NCI-H2107 (cell line): ENCODE measurements around the gene CMSS1.

Source experiments
- DNase-seq: peaks from one replicate; lab custom pipeline; 2025; lab: John Stamatoyannopoulos, UW

Gene CMSS1

DNA sequence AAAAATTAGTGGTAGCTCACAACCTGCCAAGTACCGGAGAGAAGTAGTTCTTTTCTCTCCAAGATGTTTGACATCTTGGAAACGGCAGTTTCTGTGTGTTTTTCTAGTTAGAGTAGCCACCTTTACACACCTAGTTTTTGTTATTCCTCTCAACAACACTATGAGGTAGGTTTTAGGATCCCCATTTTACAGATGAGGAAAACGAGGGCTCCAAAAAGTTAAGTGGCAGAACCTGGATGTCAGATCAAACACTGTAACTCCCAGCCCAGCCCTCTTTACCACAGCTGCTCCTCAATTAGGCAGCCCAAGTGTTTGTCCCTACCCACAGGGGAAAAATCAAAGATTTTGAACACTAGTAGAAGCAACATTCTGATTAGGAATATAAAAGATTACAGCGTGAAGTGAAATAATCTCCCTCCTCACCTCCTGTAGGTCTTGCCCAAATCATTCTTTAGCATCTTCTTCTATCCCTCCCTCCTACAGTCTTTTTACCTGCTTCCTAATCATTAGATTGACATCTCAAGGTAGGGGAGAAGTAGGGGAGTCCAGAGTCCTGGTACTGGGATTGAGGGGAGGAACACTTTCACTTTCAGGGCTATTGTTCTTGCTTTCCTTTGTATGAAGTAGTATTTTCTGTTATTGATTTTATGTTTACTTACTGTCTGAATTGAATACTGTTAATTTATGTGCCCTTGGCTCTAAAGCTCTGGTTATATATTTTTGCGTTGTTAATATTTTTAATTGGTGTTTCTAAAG lies 142.6 kb downstream of the CMSS1 start:
- no peak for DNase-seq

DNA sequence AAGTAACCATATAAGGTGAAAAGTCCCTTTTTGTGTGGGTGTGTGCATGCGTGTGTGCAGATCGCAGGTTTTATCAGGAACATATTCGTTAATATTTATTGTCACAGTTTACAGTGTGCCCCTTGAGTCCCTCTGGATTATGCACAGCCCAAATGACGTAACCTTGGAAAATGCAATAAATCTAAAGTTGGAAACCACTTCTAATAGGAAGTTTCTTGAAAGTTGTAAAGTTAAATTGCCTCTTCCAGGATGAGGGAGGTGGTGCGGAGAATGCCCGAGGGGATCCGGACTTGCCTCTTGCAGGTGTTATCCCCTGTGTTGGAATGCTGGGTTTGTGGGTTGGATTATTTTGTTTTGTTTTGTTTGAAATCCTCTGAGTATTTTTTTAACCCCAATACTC lies 143.3 kb downstream of the CMSS1 start:
- no peak for DNase-seq

DNA sequence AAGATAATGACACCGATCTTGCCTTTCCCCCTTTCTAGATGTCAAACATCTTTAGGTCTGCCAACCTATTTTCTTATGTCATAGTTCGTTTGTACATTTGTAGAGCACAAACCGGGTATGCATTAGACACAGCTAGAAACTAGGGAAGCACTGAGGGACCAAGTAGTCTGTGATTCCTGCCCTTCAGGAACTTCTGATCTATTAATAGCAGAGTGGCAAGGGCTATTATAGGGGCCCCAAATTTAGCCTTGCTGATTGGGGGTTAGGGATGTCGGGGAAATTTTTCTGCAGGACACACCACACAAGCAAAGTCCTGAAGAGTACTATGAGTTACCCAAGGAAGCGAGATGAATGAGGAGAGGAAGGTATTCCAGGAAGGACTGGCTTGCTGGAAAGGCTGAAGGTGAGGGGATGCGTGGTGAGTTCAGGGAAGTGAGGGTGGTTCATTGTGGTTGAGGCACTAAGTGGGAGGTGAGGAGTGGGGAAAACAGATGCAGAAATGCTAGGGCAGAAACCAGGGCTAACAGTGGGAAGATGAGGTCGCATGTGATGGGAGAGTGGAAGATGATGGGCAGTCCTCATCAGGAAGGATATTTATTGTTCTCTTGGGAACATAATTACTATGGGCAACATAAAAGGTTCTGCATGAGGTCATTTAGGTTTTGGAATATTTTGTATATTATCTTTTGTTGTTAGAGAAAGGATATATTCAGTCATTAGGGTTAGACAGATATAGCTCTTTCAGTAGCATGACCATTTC lies 144.3 kb downstream of the CMSS1 start:
- DNase-seq: no peak

DNA sequence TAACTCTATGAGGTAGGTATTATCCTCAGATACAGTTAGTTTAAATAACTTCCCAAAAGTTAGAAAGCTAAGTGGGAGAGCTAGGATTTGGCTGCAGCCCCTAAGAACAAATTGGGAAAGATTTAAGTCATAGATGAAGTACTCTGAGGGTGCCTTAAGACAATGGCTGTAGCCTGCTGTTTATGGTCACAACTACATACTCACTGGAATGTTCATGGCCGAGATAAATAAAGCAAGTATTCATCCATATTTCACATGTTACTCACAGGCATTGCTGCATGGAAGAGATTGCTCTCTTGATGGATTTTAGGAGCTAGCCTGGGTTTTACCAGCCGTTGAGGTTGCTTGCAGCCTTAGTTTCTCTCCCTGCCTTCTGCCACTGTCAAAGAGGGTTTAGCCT lies 145.0 kb downstream of the CMSS1 start:
- no peak for DNase-seq

DNA sequence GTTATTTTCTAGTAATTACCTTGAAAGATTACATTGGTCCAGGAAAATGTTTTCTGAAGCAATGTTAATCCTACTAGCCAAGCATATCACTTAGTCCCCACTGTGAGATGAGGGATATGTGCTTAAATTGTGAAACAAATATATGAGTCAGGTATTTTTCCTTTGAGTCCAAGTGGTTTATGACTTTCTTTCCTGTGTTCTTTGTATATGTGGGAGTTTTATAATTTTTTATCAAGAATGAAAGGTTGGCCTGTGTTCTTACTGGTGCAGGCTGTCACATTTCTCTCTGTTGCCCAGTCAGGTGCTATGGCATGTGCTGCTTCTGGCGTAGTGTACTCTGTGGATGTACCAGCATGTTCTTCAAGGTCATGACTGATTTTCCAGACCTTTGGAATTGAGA lies 147.4 kb downstream of the CMSS1 start:
- no peak for DNase-seq

DNA sequence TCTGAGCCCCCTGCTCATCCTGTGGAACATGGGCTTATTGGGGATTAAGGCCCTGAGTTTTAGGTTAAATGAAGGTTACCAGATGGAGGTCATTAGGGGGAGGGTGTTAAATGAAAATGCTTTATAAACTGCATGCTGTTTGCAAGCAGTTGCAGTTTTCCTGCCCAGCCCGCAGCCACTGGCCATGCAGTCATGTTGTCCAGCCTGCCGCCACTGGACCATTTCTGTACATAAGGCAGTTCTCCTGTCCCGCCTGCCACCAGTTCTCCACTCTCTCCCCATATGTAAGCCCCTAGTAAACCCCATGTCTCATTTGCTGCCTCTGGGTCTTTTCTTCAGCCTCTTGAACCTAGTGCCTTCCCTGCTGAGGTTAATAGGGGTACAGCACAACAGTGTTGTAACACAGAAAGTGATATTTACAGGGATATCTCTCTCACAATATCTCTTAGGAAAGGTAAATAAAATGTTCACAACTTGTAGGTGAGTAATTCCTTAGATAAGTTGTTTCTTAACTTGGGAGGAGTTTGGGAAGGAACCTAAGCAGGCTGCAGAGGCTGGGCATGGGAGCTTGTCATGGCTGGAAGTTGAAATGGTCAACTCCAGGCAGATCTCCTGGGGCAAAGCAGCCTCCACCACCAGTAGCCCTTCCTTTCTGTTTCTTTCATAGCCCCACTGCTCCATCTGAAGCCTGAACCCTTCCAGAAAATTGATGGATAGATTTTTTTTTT lies 148.2 kb downstream of the CMSS1 start:
- DNase-seq: no peak

DNA sequence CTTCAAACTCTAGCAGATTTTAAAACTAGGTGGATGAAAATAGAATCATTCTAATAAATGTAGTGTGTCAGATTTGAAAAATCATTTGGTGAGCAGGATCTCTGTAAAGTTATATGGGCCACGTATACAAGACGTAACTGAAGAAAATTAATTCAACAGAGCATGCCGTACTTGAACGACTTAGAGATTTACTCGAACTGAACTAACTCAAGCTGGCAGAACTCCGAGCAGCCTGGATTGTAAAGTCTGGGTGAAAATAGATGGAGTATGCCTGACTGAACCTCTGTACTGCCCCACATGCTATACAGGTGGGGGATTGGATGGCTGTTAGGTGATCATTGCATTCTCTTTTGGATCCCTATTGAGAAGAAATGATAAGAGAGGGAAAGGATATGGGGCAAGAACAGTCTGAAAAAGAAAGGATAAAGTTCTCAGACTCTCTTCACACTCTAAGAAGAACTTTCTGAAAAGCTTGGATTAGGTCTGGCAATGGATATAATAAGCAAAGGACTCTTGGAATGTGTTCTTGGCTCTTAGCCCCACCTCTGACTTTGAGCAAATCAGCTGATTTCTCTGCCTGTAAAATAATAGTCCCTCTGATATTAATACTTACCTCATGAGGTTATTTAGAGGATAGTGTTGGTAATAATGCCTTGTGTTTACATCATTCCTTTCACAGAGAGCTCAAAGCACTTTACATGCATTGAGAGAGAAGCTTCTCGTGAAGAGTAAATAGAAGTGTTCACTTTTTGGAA lies 149.2 kb downstream of the CMSS1 start:
- DNase-seq: no peak

DNA sequence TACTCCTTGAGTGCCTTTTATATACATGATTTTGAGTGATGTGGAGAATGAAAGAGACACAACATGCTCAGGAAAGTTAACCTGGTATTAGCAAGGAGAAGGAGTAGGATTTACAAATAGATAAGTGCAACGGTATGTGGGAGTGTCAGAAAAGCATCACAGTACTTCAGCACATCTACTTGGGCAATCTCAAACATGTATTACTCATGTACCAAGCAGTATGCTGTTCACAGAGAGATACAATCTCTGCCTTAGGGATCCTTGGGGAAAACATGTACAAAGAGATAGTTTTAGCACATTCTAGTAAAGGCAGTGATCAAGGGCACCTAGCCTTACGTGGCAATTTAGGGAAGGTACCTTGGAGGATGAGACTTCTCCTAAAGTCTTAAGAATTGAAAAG lies 150.1 kb downstream of the CMSS1 start:
- DNase-seq: no peak

DNA sequence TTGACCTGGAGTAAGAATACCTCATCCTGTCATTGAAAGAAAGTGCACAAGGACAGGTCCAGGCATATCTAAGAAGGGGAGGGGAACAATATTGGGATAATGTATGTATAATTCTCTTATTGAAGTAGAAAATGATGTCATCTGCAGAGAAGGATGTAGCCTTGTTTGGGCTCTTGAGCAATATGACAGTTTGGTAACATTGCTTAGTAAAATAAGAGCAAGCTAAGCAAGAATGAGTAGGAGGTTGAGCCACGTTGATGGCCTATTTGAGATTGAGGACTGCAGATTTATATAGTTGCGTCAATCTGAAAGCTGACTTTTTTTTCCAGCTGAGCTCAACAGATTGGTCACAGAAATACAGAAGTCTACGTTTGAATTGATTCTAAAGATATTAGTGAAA lies 151.5 kb downstream of the CMSS1 start:
- no peak for DNase-seq

DNA sequence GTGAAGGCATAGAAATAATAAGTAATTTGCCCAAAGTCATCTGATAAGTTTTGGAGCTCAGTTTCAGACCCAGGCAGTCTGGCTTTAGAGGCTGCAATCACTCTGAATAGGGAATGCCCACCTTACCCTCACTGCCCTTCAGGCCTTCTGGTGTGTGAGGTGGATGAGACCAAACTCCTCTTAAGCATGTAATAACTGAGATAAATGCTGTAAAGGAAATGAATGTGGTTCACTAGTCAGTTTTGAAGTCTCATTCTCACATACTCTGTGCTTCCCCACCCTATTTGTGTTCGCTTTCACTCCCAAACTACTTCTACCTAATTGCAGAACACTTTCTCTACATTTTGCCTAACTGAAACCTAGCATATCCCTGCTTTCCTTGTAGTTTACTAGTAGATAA lies 152.5 kb downstream of the CMSS1 start:
- no peak for DNase-seq

DNA sequence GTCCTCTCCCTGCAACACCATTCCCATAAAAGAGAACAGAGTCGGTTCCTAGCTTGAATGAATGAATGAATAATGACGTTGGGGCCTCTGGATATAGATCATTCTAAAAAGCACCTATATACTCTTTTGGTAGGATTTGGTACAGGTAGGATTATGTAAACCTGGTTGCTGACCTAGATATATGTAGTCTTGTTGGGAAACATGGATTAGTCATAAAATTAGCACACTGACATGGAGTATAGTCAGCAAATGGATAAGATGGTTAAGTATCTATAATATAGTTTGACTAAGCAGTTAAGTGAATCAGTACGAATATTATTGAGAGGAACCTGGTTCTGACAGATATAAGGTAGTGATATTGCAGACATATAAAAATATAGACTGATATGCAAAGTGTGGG lies 154.1 kb downstream of the CMSS1 start:
- DNase-seq: no peak

DNA sequence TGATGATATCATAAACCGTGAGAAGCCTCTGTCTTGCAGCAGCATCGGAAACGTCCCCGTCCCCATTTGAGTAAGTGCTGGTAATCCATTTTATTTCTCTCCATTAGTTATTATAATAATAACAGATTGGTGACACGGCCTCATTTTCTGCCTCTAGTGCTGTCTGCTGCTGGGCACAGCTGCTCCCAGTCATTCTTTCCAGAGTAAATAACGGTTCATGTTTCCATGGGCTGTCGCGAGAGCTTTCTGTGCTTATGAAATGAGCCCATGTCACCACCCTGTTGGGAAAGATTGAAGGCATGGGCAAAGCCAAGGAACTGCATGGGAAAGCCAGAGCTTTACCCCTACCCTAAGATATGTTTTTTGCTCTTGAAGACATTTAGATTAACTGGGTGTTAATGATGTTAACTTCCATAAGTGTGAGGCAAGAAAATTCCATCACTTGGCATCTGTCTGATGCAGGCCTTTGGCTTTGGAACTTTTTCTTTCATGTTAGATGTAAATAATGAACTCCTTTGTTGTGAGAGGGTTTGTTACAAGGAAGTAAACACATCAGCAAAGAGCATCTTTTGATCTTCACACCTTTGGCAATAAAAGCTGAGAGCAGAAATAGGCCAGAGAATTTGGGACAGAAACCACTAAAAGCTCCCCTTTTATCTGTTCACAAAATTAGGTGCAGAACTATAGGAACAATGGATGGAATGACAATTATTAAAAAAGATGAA lies 154.9 kb downstream of the CMSS1 start:
- peak; percentile 1 for DNase-seq

DNA sequence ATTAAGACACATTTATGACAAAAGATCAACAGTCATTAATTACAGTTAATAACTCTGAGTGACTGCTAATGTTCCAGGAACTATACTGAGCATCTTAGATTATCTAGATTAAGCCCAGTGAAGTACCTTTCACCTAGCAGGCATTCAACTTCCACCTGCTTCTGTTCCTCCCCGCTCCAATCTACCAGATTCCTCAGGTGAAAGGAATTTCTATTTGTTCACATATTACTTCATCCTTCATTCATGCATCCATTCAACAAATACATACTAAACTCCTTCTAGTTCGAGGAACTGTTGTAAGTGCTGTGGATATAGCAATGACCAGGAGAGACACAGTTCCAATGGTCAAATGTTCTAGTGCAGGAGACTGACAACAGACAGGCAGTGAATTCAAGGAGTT lies 157.3 kb downstream of the CMSS1 start:
- DNase-seq: no peak

DNA sequence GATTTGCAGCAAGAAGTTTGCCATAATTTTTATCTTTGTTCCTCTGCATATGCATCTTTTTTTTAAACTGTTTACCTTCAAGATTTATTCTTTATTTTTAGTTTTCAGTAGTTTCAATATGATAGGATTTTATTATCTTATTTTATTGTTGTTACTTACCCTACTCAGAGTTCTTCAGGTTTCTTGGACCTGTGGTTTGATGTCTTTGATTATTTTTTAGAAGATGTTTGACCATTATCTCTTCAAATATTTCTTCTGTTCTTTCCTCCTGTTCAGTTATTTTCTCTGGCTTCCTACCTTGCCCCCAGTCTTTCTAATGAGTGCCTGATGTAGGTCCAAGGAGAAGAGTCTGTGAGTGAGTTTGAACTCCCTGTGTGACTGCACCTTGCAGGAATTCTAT lies 158.9 kb downstream of the CMSS1 start:
- no peak for DNase-seq

DNA sequence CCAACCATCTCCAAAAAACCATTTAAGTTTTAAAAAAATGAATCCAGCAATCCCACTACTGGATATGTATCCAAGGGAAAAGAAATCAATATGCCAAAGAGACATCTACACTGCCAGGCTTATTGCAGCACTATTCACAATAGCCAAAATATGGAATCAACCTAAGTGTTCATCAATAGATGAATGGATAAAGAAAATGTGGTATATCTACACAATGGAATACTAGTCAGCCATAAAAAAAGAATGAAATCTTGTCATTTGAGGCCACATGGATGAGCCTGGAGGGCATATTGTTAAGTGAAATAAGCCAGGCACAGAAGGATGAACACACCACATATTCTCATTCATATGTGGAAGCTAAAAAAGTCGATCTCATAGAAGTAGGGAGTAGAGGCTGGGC lies 160.6 kb downstream of the CMSS1 start:
- no peak for DNase-seq

DNA sequence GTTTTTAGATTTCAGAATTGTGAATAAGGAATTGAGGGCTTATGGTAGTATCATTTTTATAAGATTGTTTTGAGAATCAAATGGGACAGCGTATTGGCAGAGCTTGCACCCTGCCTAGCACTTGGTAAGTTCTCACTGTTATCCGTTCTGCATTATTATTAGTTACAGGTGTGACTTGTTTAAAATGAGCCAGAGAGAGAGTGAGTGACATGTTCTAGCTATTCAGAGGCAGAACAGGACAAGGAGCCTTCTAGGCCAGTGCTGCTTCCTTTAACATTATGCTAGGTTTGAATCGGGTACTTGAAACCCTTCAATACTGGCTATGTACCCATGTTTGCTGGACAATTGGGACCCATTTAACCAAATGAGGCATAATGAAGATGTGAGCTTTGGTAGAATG lies 162.9 kb downstream of the CMSS1 start:
- DNase-seq: no peak

DNA sequence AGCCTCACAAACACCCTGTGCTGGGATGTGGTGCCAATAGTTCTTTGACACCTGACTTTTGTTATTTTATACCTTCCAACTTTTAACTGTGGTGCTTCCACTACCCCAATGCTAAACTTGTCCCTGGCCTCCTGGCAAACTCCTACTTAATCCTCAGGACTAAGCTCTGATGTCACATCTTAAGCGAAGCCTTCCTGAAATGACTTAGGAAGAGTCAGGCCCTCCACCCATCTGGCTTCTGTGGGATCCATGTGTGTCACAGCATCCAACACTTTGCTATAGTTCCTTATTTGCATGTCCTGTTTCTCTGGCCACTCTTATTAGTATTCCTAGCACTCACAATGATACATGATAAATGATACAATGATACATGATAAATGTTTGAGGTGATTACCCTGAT lies 163.5 kb downstream of the CMSS1 start:
- no peak for DNase-seq

DNA sequence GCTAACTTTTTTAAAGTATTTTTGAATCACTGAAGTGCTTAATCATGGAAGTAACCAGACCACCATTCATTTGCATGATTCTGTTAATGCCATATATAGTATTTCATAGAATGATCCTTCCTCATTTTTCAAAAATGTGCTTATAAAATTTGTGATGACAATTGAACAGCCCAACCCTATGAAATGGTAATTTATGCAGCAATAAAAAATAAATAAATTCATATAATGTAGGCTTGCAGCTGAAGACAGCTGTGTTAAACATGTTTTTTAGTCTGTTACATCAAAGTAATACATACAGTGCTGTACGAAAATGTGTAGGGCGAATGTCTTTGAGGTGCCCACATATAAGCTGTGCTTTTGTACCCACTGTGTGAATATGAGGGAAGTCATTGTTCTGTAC lies 165.0 kb downstream of the CMSS1 start:
- DNase-seq: no peak

DNA sequence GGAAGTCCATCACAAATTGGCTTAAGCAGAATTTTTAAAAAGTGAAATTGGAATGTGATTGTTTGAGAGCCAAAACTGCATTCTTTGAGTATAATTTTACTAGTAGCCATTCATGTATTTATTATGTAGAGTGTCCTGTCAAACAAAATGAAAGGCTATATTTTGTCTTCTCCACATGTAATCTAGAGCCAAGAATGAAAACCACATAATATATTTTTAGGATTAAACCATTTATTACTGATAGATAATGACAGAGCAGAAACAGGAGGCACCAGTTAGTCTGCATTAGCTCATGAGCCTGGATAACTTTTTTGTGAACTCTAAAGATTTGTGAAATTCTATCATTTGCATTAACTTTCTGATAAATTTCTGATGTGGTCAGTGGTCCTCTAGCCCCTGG lies 166.5 kb downstream of the CMSS1 start:
- DNase-seq: no peak

DNA sequence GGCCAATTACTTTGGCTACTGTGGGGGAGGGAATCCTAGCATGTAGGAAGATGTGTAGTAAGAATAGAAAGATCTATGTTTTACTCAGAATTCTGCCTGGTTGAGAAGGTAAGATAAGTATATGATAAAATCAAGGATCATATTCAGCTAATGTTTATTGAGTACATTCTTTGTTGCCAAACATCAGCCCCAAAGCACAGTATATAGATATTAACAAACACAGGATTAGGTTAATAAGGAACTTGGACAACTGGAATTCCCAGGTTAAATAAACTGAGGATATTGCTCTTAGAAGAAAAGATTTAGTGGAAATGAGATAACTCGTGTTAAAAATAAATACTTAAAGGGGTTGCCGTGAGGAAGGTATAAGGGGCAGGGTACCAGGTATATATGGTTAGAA lies 167.0 kb downstream of the CMSS1 start:
- no peak for DNase-seq

DNA sequence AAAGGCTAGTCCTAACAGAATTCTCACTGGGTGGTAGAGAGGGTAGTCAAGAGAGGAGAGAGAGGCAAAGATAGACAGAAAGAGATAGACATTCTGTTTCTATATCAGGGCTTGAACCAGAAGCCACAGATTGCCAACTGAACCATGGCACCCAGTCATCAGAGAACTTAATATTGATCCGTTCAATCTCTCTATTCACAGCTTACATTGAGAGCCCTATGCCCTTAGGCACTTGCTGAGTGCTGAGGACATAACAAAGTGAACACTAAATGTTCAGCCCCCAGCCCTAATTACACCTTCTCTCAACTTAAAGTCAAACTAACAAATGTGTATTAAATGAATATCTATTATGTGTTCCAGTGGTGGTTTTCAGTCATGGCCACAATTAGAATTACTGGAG lies 172.5 kb downstream of the CMSS1 start:
- DNase-seq: no peak

DNA sequence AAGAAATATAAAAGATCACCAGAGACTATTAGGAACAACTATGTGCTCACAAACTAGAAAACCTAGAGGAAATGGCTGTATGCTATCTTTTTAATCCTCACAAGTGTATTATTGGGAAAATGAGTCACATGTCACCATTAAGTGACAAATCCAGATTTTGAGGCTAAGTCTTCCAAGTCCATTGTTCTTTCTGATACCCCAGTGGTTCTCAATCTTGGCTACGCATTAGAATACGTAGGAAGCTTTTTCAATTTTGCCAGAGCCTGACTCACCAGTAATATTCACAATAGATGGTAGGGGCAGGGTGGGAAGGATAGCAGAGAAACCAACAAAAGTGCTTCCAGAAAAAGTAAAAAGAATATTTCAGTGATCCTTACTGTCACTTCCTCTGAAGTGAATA lies 179.6 kb downstream of the CMSS1 start:
- DNase-seq: no peak
